ENCODE results near the gene NQO2. TPM values are rescaled to one million over a fixed set of nuclear protein-coding genes. Genes with fewer than 3 reads are reported as not detected.
"Not testable (repeated sequence)": the region's sequence is repeated elsewhere in the genome, so short reads cannot be mapped to it uniquely, and the experiment has no call there.

Gene NQO2
- total RNA-seq, 1 donor from 2014 or later, result 58.8 TPM

DNA sequence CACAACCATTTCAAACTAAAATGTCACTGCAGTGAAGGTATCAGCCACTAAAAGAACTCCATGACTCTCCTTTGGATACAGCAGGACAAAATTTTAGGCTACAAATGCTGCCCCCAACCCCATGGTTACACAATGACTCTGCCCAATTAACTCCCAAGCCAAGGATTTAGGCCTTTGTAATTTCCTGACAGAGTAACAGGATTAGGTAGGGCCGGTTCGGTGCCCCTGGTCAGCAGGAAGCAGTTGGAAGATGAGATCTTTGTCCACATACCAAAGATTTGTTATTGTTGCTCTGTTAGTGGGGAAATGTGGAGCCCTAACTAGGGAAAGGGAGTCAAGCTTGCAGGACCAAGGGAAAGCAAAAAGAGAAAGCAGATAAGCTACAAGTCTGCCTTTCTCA is 41.9 kb downstream of the NQO2 start:
- TF ChIP-seq, protein P1, sequence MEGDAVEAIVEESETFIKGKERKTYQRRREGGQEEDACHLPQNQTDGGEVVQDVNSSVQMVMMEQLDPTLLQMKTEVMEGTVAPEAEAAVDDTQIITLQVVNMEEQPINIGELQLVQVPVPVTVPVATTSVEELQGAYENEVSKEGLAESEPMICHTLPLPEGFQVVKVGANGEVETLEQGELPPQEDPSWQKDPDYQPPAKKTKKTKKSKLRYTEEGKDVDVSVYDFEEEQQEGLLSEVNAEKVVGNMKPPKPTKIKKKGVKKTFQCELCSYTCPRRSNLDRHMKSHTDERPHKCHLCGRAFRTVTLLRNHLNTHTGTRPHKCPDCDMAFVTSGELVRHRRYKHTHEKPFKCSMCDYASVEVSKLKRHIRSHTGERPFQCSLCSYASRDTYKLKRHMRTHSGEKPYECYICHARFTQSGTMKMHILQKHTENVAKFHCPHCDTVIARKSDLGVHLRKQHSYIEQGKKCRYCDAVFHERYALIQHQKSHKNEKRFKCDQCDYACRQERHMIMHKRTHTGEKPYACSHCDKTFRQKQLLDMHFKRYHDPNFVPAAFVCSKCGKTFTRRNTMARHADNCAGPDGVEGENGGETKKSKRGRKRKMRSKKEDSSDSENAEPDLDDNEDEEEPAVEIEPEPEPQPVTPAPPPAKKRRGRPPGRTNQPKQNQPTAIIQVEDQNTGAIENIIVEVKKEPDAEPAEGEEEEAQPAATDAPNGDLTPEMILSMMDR (IDR thresholded peaks at IDR 0.05; ENCODE audit: unreplicated experiment), result no peak
- Mint-ChIP-seq H3K27ac (ENCODE audit: unreplicated experiment) (peak overlapping the region; percentile 54), H3K36me3 (ENCODE audit: low read depth, unreplicated experiment) (no peaks in the 10 kb centered on the region), H3K9me3 (ENCODE audit: unreplicated experiment) (no peaks in the 10 kb centered on the region), H3K27me3 (ENCODE audit: unreplicated experiment) (peaks cover 5% of the 10 kb centered on the region), H3K4me1 (ENCODE audit: unreplicated experiment) (peaks cover 20% of the 10 kb centered on the region), H3K4me3 (ENCODE audit: unreplicated experiment) (no peak overlapping the region)
- DNase-seq (ENCODE audit: low spot score), result no peak

DNA sequence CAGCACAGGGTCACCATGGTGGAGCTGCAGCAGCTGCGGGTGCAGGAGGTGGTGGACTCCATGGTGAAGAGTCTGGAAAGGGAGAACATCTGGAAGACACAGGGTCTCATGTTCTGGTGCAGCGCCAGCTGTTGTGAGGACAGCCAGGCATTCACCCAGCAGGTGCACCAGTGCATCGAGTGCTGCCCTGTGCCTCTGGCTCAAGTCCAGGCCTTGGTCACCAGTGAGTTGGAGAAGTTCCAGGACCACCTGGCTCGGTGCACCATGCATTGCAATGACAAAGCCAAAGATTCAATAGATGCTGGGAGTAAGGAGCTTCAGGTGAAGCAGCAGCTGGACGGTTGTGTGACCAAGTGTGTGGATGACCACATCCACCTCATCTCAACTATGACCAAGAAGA is 45.7 kb downstream of the NQO2 start:
- no peaks in the 10 kb centered on the region for H3K9me3 Mint-ChIP-seq (ENCODE audit: unreplicated experiment)
- H3K27ac Mint-ChIP-seq (ENCODE audit: unreplicated experiment), result no peak overlapping the region
- H3K27me3 Mint-ChIP-seq (ENCODE audit: unreplicated experiment), result peaks cover 3% of the 10 kb centered on the region
- TF ChIP-seq, protein P1 (IDR thresholded peaks at IDR 0.05; ENCODE audit: unreplicated experiment), result no peak
- DNase-seq (ENCODE audit: low spot score), result no peak
- H3K4me1 Mint-ChIP-seq (ENCODE audit: unreplicated experiment), result peaks cover 20% of the 10 kb centered on the region
- H3K4me3 Mint-ChIP-seq (ENCODE audit: unreplicated experiment), result no peak overlapping the region
- H3K36me3 Mint-ChIP-seq (ENCODE audit: low read depth, unreplicated experiment), result no peaks in the 10 kb centered on the region

DNA sequence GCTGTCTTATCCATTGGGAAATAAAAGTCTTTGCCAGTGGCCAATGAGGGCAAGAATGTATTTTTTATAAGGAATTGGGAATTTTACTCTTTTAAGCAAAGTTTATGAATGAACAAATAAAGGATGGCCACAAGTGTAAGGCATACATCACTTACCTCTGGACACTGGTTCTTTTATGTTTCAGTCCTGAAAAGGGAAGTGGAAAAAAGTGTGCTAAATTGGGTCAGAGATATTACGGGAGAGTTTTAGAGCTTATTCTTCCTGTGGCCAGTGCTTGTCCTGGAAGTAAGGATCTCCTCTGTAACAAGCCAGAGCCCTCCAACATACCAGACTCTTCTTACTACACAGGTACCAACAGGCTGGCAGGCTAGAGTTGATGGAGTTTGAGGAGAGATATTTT is 46.1 kb downstream of the NQO2 start:
- Mint-ChIP-seq H3K27me3 (ENCODE audit: unreplicated experiment) (peaks cover 3% of the 10 kb centered on the region), H3K4me3 (ENCODE audit: unreplicated experiment) (no peak overlapping the region), H3K4me1 (ENCODE audit: unreplicated experiment) (peaks cover 20% of the 10 kb centered on the region), H3K27ac (ENCODE audit: unreplicated experiment) (no peak overlapping the region), H3K9me3 (ENCODE audit: unreplicated experiment) (no peaks in the 10 kb centered on the region), H3K36me3 (ENCODE audit: low read depth, unreplicated experiment) (no peaks in the 10 kb centered on the region)
- TF ChIP-seq, protein P1 (IDR thresholded peaks at IDR 0.05; ENCODE audit: unreplicated experiment), result no peak
- no peak for DNase-seq (ENCODE audit: low spot score)

DNA sequence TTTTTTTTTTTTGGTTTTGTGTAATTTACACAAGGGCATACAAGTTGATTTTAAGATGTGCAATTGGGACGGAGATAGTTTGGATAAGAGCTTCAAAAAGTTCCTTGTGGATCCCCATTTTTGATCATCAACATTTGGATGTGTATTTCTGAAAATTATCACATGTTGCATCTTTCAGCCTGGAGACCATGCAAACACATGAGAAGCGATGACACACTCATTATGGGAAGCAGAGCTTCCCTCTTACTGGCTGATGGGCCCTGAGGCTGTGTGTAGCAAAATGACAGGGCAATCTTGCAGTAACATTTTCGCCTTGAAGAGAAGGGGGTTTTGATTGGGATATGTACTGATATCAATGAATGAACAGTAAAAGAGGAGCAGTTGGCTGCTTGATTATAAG is 46.6 kb downstream of the NQO2 start:
- Mint-ChIP-seq H3K9me3 (ENCODE audit: unreplicated experiment) (no peaks in the 10 kb centered on the region), H3K4me1 (ENCODE audit: unreplicated experiment) (peaks cover 14% of the 10 kb centered on the region), H3K36me3 (ENCODE audit: low read depth, unreplicated experiment) (no peaks in the 10 kb centered on the region), H3K4me3 (ENCODE audit: unreplicated experiment) (no peak overlapping the region), H3K27me3 (ENCODE audit: unreplicated experiment) (peaks cover 3% of the 10 kb centered on the region), H3K27ac (ENCODE audit: unreplicated experiment) (no peak overlapping the region)
- DNase-seq (ENCODE audit: low spot score), result no peak
- TF ChIP-seq, protein P1 (IDR thresholded peaks at IDR 0.05; ENCODE audit: unreplicated experiment), result no peak

DNA sequence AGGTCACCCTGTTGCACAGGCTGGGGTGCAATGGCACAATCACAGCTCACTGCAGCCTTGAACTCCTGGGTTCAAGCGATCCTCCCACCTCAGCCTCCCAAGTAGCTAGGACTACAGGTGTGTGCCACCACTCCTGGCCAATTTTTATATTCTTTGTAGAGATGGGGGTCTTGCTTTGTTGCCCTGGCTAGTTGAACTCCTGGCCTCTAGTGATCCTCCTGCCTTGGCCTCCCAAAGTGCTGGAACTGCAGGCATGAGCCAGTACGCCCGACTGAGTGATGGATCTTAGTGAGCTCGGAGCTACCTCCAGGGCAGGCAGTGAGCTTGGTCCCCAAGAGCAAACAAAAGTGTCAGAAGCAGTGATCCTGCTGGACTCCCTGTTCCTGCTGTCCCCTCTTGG is 48.3 kb downstream of the NQO2 start:
- not testable (repeated sequence) for H3K4me1 Mint-ChIP-seq (ENCODE audit: unreplicated experiment); H3K27ac Mint-ChIP-seq (ENCODE audit: unreplicated experiment); DNase-seq (ENCODE audit: low spot score); H3K27me3 Mint-ChIP-seq (ENCODE audit: unreplicated experiment); H3K9me3 Mint-ChIP-seq (ENCODE audit: unreplicated experiment); H3K4me3 Mint-ChIP-seq (ENCODE audit: unreplicated experiment); H3K36me3 Mint-ChIP-seq (ENCODE audit: low read depth, unreplicated experiment)

Data from endothelial cell (in vitro differentiated cells).